HepG2 (cell line): ENCODE measurements around the gene SCUBE2. TPM values are rescaled to one million over a fixed set of nuclear protein-coding genes. Genes with fewer than 3 reads are reported as not detected.

ENCODE experiments used
- ATAC-seq: fragments of 200-7000 bp; cut with Tn5 transposase; 3 replicates; pipeline ENCODE4 v1.9.1; 2020; ENCODE audit warnings: mild to moderate bottlenecking, moderate library complexity
- BruUV-seq: library from RNA; stranded (reverse); fragments of 400-500 nt; replicated peaks from 2 replicates; lab custom pipeline; 2021; lab: Mats Ljungman, UMichigan
- CTCF ChIA-PET: fragments of 300-600 bp; formaldehyde crosslinking; extraction: SDS; loops from one replicate; lab custom pipeline; 2021; ENCODE audit warnings: low total read pairs, inconsistent platforms, low intra/inter-chr PET ratio; lab: Yijun Ruan, JAX
- POLR2A ChIA-PET: fragments of 350-600 bp; sonication (Branson Sonifier 250); formaldehyde crosslinking; loops from one replicate; lab custom pipeline; 2020; ENCODE audit warnings: antibody characterized with exemption, inconsistent platforms; lab: Yijun Ruan, JAX
- DNase-seq: peaks from one replicate; pipeline ENCODE4 v3.0.0-alpha.2; 2015; ENCODE audit warnings: low spot score
- FAIRE-seq: peaks from 3 replicates; lab custom pipeline; 2011; peaks lifted over from hg19 to GRCh38; lab: Jason Lieb, UNC
- H2AFZ ChIP-seq: one replicate; pipeline ENCODE4 v1.6.1; 2011; ENCODE audit warnings: low read length, inconsistent platforms
- H3K27ac ChIP-seq: fragments of 300-600 bp; 3 replicates; pipeline ENCODE4 v1.8.0; 2011; ENCODE audit warnings: mixed run types, mild to moderate bottlenecking, mixed read lengths, low read length, inconsistent platforms; ENCODE audit not compliant: insufficient read depth; ENCODE audit errors: extremely low read length
- H3K27me3 ChIP-seq, 2 experiments: fragments of 200-600 bp in 1 of 2; 2 replicates in 1 of 2; 3 replicates in 1 of 2; pipeline versions ENCODE4 v1.6.0 to v1.8.0; 2011; ENCODE audit warnings: low read length in 2 of 2, mild to moderate bottlenecking in 2 of 2, moderate library complexity in 2 of 2, inconsistent platforms in 1 of 2; ENCODE audit not compliant: insufficient read depth in 2 of 2, control insufficient read depth in 1 of 2
- H3K36me3 ChIP-seq, 2 experiments: fragments of 200-600 bp in 1 of 2; replicated peaks in 1 of 2; 2 replicates in 1 of 2; 3 replicates in 1 of 2; pipeline versions ENCODE4 v1.5.1 to v1.8.0; 2011; ENCODE audit warnings: low read length in 2 of 2, inconsistent platforms in 1 of 2; ENCODE audit not compliant: insufficient read depth in 2 of 2, control insufficient read depth in 1 of 2
- H3K4me1 ChIP-seq: 2 replicates; pipeline ENCODE4 v1.5.1; 2012; ENCODE audit warnings: low read length, inconsistent platforms; ENCODE audit not compliant: insufficient read depth
- H3K4me2 ChIP-seq: 2 replicates; pipeline ENCODE4 v1.6.0; 2011; ENCODE audit warnings: low read depth, low read length, inconsistent platforms
- H3K4me3 ChIP-seq, 3 experiments: fragments of 200-600 bp in 1 of 3; sonication (generic), shearing (Covaris generic) in 1 of 3; replicated peaks in 1 of 3; 2 replicates each; pipeline ENCODE4 v1.5.1; 2011 to 2016; ENCODE audit warnings: low read length in 3 of 3, inconsistent platforms in 2 of 3, low read depth in 2 of 3, mild to moderate bottlenecking in 2 of 3, control low read depth in 1 of 3, mixed read lengths in 1 of 3; ENCODE audit not compliant: insufficient read depth in 1 of 3
- H3K79me2 ChIP-seq: one replicate; pipeline ENCODE4 v1.6.1; 2011; ENCODE audit warnings: low read length, inconsistent platforms; ENCODE audit not compliant: insufficient read depth
- H3K9ac ChIP-seq: 2 replicates; pipeline ENCODE4 v1.6.0; 2011; ENCODE audit warnings: mild to moderate bottlenecking, low read depth, low read length, inconsistent platforms; ENCODE audit not compliant: insufficient read depth
- H3K9me3 ChIP-seq: 2 replicates; pipeline ENCODE4 v1.5.1; 2012; ENCODE audit warnings: mild to moderate bottlenecking, low read length
- H4K20me1 ChIP-seq: 2 replicates; pipeline ENCODE4 v1.6.0; 2011; ENCODE audit warnings: inconsistent platforms, mild to moderate bottlenecking, low read length, moderate library complexity; ENCODE audit not compliant: insufficient read depth
- E2F1 ChIP-seq: sonication (generic); formaldehyde crosslinking; IDR thresholded peaks from 2 replicates; pipeline ENCODE4 v1.5.0; 2020; ENCODE audit warnings: missing genetic modification reagents
- JDP2 ChIP-seq: sonication (generic); formaldehyde crosslinking; IDR thresholded peaks from 2 replicates; pipeline ENCODE4 v1.8.1; 2022; ENCODE audit warnings: missing genetic modification reagents, borderline replicate concordance
- MXD4 ChIP-seq: IDR thresholded peaks from 2 replicates; pipeline ENCODE4 v1.6.1; 2016; ENCODE audit warnings: mild to moderate bottlenecking, missing biosample characterization, missing genetic modification reagents
- NCOA1 ChIP-seq: sonication (generic); formaldehyde crosslinking; IDR thresholded peaks from 2 replicates; pipeline ENCODE4 v1.9.0; 2021; ENCODE audit warnings: missing genetic modification reagents
- PAWR ChIP-seq: sonication (generic); formaldehyde crosslinking; IDR thresholded peaks from 2 replicates; pipeline ENCODE4 v1.4.0; 2020; ENCODE audit warnings: missing genetic modification reagents, mild to moderate bottlenecking, borderline replicate concordance
- POLR2AphosphoS5 ChIP-seq: IDR thresholded peaks from 2 replicates; pipeline ENCODE4 v1.6.1; 2012; ENCODE audit warnings: low read depth, low read length
- RAD21 ChIP-seq: fragments of 450-650 bp; formaldehyde crosslinking; IDR thresholded peaks from 2 replicates; pipeline ENCODE4 v1.5.0; 2020; ENCODE audit warnings: mild to moderate bottlenecking
- RXRB ChIP-seq: IDR thresholded peaks from 2 replicates; pipeline ENCODE4 v1.6.1; 2016; ENCODE audit warnings: borderline replicate concordance, missing genetic modification reagents, missing compliant biosample characterization
- ZBTB38 ChIP-seq: sonication (generic); formaldehyde crosslinking; IDR thresholded peaks from 2 replicates; pipeline ENCODE4 v1.5.1; 2020; ENCODE audit warnings: mild to moderate bottlenecking, missing genetic modification reagents
- ZNF335 ChIP-seq: sonication (generic); formaldehyde crosslinking; IDR thresholded peaks from 2 replicates; pipeline ENCODE4 v1.4.0; 2020; ENCODE audit warnings: missing genetic modification reagents
- ZNF614 ChIP-seq: IDR thresholded peaks from 2 replicates; pipeline ENCODE4 v1.6.1; 2018; ENCODE audit warnings: missing biosample characterization, missing genetic modification reagents, inconsistent platforms, borderline replicate concordance
- ZNF660 ChIP-seq: sonication (generic); formaldehyde crosslinking; IDR thresholded peaks from 2 replicates; pipeline ENCODE4 v1.5.1; 2020; ENCODE audit warnings: mild to moderate bottlenecking, low read depth, missing genetic modification reagents, borderline replicate concordance
- ZNF709 ChIP-seq: sonication (generic); formaldehyde crosslinking; IDR thresholded peaks from 2 replicates; pipeline ENCODE4 v1.5.0; 2020; ENCODE audit warnings: mild to moderate bottlenecking, missing genetic modification reagents
- WGBS: methylation state at CpG from one replicate; pipeline ENCODE4 v1.1.6; 2017; ENCODE audit warnings: low lambda C conversion rate; 5-methylcytosine and 5-hydroxymethylcytosine counted together
- in situ Hi-C: cut with HindIII; loops from 2 replicates; pipeline ENCODE4 v1.10.0; 2017; ENCODE audit warnings: low pct_unique_long_range_greater_than_20kb; ENCODE audit not compliant: extremely low pct_ligation_motif_present
- intact Hi-C: fragments of 100-400 bp; cut with micrococcal nuclease; formaldehyde crosslinking; loops from one replicate; pipeline ENCODE4 v1.10.0; 2022; ENCODE audit not compliant: unreplicated experiment
- polyA plus RNA-seq, 8 experiments: library from polyadenylated mRNA; depleted of rRNA in 3 of 8; stranded (reverse) in 7 of 8; unstranded in 1 of 8; fragments of >200 nt; fragmentation: Illumina TruSeq in 4 of 8; extraction: Trizol in 4 of 8; gene quantifications; 2 replicates each; pipeline versions ENCODE4 v1.2.1 to v1.2.3, GENCODE V29; 2011 to 2016; ENCODE audit warnings: low read depth in 4 of 8, missing spikeins in 1 of 8, mixed read lengths in 1 of 8; ENCODE audit not compliant: insufficient read depth in 1 of 8
- total RNA-seq, 5 experiments: library from RNA; depleted of rRNA; stranded (reverse); fragments of >200 nt; fragmentation: Illumina TruSeq; extraction: Trizol; gene quantifications; 2 replicates each; pipeline ENCODE4 v1.2.3, GENCODE V29; 2016; ENCODE audit warnings: low read depth in 1 of 5
- TF ChIP-seq, protein P1 (sequence below), 2 experiments: sonication (generic) in 1 of 2; formaldehyde crosslinking in 1 of 2; IDR thresholded peaks; 2 replicates each; pipeline versions ENCODE4 v1.6.1 to v1.9.0; 2014 to 2022; ENCODE audit warnings: antibody characterized with exemption in 1 of 2, borderline replicate concordance in 1 of 2, inconsistent platforms in 1 of 2, low read depth in 1 of 2, missing genetic modification reagents in 1 of 2
- TF ChIP-seq, protein P2 (sequence below): sonication (generic); formaldehyde crosslinking; IDR thresholded peaks from 2 replicates; pipeline ENCODE4 v1.5.0; 2020; ENCODE audit warnings: mild to moderate bottlenecking, low read depth, missing genetic modification reagents, borderline replicate concordance

SCUBE2 gene
- total and polyA plus RNA-seq, 2 of the 13 experiments (the other 11 are each of a cell fraction or from before 2014, with no cell fraction given): 0.09 TPM; not detected in 1

DNA sequence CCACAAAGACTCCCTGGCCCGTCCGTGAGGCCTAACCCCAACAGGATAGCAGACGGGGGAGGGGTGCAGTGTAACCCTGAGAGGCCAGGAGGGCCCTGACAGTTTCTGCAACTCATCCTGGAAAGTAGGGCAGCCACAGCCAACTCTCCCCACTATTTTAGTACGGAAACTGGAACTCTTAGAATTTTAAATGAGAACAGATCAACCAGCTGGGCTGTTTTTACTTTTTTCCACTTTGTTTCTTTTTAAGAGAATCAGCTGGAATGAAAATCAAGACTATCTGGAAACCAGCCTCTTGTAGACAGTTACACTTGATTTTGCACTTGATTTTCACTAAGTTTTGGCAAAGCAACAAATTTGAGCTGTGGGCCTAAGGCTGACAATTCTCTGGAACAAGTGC, 44.9 kb downstream of the SCUBE2 start (continued):
- TF ChIP-seq RAD21 (CRISPR knock-in tag) (no peak), ZNF709 (CRISPR knock-in tag) (no peak), MXD4 (CRISPR knock-in tag) (no peak), ZBTB38 (CRISPR knock-in tag) (no peak), NCOA1 (no peak)

DNA sequence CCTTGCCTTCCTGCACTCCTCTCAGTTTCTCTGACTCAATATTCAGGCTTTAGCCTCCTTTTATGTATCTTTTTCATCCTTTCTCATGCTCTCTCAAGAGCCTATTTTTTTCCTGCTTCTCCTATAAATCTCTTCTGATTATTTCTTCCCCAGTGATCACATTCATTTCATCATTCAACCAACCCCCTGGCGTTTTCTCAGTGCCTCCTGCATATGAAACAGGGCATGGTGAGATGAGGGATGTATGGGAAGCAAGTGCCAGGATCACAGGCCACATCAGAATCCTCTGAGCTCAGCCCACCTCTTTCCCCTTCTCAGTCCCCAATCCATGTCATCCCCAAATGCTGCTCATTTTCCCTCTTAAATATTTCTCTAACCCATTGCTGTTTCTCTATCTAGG, 48.9 kb downstream of the SCUBE2 start:
- 0% methylated on average over 1 of the region's 1 CpG for WGBS

More for the DNA sequence above, 48.9 kb downstream of the SCUBE2 start:
- H3K27ac ChIP-seq: no peak overlapping the region
- in situ Hi-C loops: no loop called here
- H3K9me3 ChIP-seq: no peaks in the 10 kb centered on the region
- H3K4me3 ChIP-seq: no peak overlapping the region
- POLR2A ChIA-PET: no interaction called here
- H2AFZ ChIP-seq: no peak overlapping the region
- H3K36me3 ChIP-seq: no peaks in the 10 kb centered on the region
- FAIRE-seq (no peak), ATAC-seq (no peak), DNase-seq (no peak)
- H3K4me2 ChIP-seq: no peak overlapping the region
- H3K27me3 ChIP-seq: peaks cover 2 to 39% of the 10 kb centered on the region in 2 experiments; a peak in 4 of 5 replicates
- no peak for TF ChIP-seq ZNF614 (CRISPR knock-in tag)
- TF ChIP-seq, protein P1, sequence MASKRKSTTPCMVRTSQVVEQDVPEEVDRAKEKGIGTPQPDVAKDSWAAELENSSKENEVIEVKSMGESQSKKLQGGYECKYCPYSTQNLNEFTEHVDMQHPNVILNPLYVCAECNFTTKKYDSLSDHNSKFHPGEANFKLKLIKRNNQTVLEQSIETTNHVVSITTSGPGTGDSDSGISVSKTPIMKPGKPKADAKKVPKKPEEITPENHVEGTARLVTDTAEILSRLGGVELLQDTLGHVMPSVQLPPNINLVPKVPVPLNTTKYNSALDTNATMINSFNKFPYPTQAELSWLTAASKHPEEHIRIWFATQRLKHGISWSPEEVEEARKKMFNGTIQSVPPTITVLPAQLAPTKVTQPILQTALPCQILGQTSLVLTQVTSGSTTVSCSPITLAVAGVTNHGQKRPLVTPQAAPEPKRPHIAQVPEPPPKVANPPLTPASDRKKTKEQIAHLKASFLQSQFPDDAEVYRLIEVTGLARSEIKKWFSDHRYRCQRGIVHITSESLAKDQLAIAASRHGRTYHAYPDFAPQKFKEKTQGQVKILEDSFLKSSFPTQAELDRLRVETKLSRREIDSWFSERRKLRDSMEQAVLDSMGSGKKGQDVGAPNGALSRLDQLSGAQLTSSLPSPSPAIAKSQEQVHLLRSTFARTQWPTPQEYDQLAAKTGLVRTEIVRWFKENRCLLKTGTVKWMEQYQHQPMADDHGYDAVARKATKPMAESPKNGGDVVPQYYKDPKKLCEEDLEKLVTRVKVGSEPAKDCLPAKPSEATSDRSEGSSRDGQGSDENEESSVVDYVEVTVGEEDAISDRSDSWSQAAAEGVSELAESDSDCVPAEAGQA (IDR thresholded peaks at IDR 0.05; ENCODE audit: low read depth): no peak
- TF ChIP-seq, protein P1 (CRISPR knock-in tag; IDR thresholded peaks at IDR 0.05; ENCODE audit: borderline replicate concordance): no peak
- TF ChIP-seq, protein P2, sequence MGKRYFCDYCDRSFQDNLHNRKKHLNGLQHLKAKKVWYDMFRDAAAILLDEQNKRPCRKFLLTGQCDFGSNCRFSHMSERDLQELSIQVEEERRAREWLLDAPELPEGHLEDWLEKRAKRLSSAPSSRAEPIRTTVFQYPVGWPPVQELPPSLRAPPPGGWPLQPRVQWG (CRISPR knock-in tag): no peak
- no peak for TF ChIP-seq POLR2AphosphoS5
- TF ChIP-seq ZNF660: no peak
- TF ChIP-seq JDP2: no peak
- TF ChIP-seq E2F1 (CRISPR knock-in tag): no peak
- no peak for TF ChIP-seq ZNF335 (CRISPR knock-in tag)
- no peak for TF ChIP-seq RXRB (CRISPR knock-in tag)
- no peak for TF ChIP-seq PAWR (CRISPR knock-in tag)
- H3K9ac ChIP-seq: no peak overlapping the region
- no peaks in the 10 kb centered on the region for H3K79me2 ChIP-seq
- BruUV-seq: no TSS peak
- no peaks in the 10 kb centered on the region for H3K4me1 ChIP-seq
- CTCF ChIA-PET: no interaction called here
- H4K20me1 ChIP-seq: no peaks in the 10 kb centered on the region
- intact Hi-C loops: no loop called here
